ENCODE results near the gene TBC1D19.
"Not testable (repeated sequence)": the region's sequence is repeated elsewhere in the genome, so short reads cannot be mapped to it uniquely, and the experiment has no call there.

The TBC1D19 gene

DNA sequence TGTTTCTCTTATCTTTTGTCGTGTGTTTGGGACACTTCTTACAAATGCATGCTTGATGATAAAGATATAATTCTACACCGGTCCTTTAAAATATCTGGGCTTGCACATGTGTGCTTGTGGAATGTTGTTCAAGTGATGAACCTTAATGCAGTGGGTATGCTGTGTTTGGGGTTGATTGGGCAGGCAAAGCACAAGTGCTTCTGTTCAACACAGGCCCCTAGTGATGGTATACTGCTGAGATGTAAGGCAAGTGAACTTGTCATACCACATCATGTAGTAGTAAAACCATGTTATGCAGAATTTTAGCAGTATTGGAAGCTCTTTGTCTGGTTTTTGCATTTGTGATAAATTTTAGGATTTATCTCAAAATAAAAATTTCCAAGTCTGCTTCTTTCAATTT lies 23.9 kb downstream of the TBC1D19 start:
- DNase-seq: no peak

- no peak for DNase-seq
Measured at GRCh38 chr4:26609391-26609790, 25.5 kb downstream of the TBC1D19 start.

DNA sequence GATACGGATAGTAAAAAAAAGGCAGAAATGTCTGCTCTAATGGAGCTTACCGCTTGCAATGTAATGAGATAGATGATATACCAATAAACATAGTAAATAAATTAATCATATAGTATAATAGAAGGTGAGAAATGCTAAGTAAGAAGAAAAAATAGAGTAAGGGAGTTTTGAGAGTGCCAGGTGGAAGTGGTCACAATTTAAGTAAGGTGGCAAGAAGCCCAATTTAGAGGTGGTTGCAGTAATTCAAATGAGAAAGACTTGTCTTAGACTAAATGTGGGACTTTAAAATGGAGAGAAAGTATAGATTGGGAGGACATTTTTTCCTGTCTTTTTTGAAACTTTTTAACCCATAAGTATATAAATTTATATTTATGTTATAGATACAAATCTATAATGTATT lies 26.0 kb downstream of the TBC1D19 start:
- DNase-seq: no peak

DNA sequence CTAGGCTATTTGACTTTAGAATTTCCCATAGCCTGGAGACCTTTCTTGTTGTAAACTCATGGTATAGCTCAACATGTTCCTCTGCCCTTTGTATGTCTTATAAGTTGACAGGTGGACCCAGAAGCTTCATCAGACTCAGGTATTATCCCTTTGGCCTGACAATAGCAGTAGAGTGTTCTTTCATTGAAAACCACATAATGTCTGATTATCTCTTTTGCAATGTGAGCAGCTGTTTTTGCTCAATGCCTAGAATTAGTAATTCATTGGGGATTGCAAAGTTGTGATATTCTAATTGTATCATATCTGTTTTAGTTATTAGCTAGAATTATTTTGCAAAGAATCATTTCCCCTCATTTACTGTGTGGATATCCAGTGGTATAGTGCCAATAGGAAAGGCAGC lies 27.5 kb downstream of the TBC1D19 start:
- no peak for DNase-seq

- no peak for DNase-seq
Measured at GRCh38 chr4:26611885-26612284, 28.0 kb downstream of the TBC1D19 start.

DNA sequence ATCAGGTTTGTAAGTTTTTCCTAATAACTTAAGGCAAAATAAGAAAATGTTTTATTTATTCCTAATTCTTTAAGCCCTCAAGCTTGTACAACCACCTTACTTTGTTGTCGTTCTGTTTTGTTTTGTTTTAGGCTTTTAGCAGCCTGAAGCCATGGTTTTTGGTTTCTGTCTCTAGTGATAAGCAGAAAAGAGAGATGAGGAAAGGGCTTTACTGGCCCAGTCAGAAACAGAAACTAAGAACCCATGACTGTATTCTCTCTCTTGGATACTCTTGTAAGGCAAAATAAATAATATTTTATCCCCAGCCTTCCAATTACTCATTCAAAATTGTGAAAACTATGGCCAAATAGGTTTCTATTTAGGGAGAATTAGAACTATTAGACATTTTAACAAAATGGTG lies 29.4 kb downstream of the TBC1D19 start:
- DNase-seq: no peak

- no peak for DNase-seq
Measured at GRCh38 chr4:26613735-26614134, 29.9 kb downstream of the TBC1D19 start.

DNA sequence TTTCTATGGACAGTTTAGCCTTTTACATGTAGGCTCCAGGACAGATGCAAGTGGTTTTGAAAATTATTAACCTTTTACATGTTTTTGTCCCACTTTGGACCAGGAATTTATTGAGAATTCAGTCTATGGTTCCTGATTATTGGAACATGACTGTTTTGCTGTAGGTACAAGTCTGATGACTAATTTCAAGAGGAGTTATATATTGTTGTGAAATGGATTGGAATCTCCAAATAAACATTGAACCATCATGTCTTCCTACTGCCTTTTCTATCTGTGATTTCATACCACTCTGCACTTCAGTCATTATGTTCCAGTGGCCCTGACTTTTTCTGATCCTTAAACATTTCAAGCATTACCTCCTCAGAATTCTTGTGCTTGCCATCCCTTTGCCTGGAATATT lies 35.9 kb downstream of the TBC1D19 start:
- no peak for DNase-seq

- DNase-seq: no peak
Measured at GRCh38 chr4:26621366-26621765, 37.5 kb downstream of the TBC1D19 start.

DNA sequence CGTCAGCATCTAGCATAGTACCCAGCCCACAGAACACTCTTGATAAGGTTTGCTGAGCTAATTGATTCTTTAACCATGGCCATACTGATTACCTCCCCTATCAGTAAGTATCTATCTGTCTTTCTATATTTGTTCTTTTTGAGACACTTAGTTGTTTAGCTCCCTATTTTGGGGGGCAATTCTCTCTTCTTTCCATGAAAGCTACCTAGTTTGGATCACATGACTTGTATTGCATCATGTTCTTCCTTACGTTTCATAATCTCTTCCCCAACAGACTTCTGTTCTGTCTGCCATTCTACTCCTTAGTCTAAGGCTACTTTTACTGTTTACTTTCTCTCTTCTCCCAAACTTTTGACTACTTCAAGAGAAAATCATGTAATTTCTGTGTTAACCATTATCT lies 39.0 kb downstream of the TBC1D19 start:
- DNase-seq: no peak

GRCh38 chr4:26626658-26627057 lies 42.8 kb downstream of the TBC1D19 start:
- DNase-seq: not testable (repeated sequence)

DNA sequence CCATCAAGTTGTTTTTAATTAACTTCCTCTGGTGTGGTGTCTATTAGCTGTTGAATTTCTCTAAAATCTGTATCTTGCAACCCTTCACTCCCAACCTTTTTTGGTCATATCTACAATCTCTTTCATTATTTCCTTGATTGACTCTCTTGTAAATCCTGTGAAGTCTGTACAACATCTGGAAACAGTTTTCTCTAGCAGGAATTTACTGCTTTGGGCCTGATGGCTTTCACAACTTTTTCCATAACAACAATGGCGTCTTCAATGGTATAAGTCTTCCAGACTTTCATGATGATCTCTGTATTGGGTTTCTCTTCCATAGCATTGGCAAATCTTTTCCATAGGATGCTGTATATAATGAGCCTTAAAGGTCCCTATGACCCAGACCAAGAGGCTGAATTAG lies 49.0 kb downstream of the TBC1D19 start:
- no peak for DNase-seq

- no peak for DNase-seq
Measured at GRCh38 chr4:26634237-26634636, 50.4 kb downstream of the TBC1D19 start.

DNA sequence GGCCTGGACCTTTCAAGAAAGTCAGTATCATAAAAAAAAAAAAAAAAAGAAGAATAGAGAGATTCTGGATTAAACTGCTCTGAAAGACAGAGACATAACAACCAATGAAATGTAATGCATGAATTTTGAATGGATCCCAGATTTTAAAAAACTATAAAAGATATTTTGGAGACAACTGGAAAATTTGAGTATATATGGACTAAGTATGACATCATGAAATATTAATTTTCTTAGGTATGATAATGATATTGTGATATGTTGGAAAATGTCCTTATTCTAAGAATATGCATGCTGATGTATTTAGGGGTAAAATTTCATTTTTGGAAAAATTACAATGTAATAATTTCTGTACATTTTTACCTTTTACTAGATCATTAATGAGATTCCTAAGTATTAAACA lies 52.6 kb downstream of the TBC1D19 start:
- DNase-seq: no peak

- not testable (repeated sequence) for DNase-seq
Measured at GRCh38 chr4:26640639-26641038, 56.8 kb downstream of the TBC1D19 start.

GRCh38 chr4:26647523-26648224 lies 63.8 kb downstream of the TBC1D19 start:
- DNase-seq: no peak

DNA sequence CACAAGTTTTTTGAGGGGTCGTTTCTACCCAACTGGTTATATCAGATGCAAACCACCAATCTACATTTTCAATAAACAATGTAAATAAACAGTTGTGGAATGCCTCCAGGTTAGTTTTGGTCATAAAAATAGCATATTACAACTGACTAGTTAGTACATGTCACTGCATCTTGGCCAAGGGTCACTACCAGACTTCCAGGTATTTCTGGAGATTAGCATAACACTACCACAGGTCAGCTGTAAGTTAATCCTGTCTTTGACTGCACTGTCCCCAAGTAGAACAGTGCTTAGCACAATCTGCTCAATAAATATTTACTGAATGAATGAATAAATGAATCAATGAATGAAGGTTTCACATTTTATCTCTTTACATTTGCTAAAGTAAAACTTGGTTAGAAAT lies 64.4 kb downstream of the TBC1D19 start:
- no peak for DNase-seq

GRCh38 chr4:26660261-26660660 lies 76.4 kb downstream of the TBC1D19 start:
- no peak for DNase-seq

DNA sequence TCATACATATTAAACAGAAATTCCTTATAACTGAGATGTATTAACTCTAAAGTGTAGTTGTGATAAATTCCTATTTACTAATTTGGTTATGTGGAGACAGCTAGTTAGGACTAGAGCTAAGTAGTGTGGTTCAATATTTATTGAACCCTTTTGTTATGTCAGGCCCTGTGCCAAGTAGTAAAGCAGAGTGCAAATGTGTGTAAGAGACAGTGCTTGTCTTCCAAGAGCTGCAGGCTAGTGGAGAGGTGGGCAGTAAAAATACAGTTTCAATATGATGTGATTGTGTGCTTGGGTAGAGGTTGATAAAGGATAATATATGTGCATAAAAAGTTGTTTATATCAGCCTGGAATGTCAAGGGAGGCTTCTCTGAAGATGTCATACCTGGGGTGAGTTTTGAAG lies 80.0 kb downstream of the TBC1D19 start:
- no peak for DNase-seq

DNA sequence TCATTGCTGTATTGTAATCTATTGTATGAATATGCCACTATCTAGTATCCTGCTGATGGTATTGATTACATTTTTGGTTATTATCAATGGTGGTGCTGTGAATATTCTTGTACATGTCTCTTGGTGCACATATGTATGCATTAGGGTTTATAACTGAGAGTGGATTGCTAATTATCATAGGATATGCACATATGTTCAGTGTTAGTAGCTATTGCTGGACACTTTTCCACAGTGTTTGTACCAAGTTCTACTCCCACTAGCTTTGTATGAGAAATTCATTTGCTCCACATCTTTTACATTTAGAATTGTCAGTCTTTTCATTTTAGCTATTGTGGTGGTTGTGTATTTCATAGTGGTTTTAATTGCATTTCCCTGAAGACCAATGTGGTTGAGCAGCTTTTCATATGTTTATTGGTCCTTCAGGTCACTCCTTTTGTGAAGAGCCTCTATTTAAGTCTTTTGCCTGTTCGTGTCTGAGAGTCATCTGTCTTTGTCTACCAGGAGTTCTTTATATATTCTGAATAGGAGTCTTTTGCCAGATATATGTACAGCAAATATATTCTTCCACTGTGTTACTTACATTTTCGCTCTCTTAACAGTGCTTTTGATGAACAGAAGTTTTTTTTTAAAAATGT lies 87.1 kb downstream of the TBC1D19 start:
- DNase-seq: no peak

DNA sequence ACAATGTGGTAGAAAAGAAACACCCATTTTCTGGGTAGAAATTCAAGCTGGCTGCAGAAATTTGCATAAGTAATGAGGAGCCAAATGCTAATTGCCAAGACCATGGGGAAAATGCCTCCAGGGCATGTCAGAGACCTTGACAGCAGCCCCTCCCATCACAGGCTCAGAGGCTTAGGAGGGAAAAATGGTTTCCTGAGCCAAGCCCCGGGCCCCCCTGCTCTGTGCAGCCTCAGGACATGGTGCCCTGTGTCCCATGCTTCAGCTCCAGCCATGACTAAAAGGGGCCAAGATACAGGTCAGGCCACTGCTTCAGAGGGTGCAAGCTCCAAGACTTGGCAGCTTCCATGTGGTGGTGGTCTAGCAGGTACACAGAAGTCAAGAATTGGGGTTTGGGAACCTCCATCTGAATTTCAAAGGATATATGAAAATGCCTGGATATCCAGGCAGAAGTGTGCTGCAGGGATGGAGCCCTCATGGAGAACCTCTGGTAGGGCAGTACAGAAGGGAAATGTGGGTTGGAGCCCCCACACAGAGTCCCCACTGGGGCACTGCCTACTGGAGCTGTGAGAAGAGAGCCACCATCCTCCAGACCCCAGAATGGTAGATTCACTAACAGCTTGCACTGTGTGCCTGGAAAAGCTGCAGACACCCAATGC lies 95.3 kb downstream of the TBC1D19 start:
- DNase-seq: not testable (repeated sequence)

DNA sequence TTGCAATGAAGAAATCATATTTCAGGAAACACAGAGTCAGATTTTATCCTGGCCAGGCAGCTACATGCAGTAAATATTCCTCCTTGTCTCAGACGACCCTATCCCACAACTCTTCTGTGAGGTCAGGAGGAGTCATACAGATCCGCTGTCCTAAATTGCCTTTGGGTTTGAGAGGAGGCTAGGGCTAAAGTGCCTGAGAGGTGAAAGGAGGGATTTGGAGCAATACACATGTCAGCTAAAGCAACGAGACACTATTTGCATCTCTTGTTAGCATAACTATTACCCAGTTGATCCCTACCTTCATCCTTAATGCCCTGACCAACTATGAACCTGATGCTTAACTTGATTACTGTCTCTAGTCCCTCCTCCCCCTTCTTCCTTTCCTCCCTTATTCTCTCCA lies 98.6 kb downstream of the TBC1D19 start:
- no peak for DNase-seq

DNA sequence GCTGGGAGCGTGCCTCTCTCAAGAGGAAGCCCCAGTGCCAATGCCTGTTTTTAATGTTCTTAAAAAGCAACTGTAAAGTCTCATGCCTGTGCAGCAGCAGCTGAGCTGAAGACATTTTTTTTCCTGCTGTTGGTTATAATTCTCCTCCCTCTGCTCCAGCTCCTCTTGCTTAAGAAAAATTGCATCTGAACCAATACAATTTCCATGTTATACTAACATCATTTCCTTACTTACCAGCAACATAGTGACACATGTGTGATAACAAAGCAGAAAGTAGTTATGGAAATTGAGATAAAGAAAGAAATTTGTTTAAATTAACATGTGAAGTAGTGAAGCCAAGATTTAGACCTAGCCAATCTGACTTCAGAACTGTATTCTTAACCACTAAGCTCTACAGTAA lies 101.4 kb downstream of the TBC1D19 start:
- DNase-seq: no peak

DNA sequence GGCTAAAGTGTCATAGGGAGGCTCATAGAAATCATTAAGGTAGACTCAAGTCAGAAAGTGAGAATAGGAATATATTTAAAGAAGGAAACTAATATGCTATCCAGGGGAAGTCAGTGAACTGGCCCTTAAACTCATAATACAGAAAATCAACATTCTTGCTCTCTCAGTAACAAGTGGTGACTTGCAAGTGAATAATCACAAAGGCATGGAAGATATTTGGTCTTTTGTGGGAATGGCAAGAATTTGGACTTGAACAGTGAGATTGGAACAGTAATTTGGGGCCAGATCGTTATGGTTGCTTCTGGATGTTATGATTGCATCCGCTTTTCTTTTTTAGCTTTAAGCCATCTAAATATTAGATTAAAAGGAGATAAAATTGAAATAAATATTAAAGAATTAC lies 103.8 kb downstream of the TBC1D19 start:
- no peak for DNase-seq

Measured in stimulated activated naive CD4-positive, alpha-beta T cell (primary cell).